Neural progenitor cell (in vitro differentiated cells): ENCODE measurements around the gene MLST8.

ENCODE experiments used
- EZH2 ChIP-seq: fragments of 200-600 bp; sonication (generic); IDR thresholded peaks from 2 replicates; pipeline ENCODE4 v1.6.1; 2017; ENCODE audit warnings: antibody characterized with exemption, mild to moderate bottlenecking, moderate library complexity
- TF ChIP-seq, protein P1 (sequence below): fragments of 200-600 bp; sonication (generic); IDR thresholded peaks from 2 replicates; pipeline ENCODE4 v1.5.1; 2017; ENCODE audit warnings: antibody characterized with exemption, mild to moderate bottlenecking

GRCh38 chr16:2191446-2191706 lies 13.9 kb upstream of the MLST8 start:
- no peak for TF ChIP-seq EZH2
- TF ChIP-seq, protein P1, sequence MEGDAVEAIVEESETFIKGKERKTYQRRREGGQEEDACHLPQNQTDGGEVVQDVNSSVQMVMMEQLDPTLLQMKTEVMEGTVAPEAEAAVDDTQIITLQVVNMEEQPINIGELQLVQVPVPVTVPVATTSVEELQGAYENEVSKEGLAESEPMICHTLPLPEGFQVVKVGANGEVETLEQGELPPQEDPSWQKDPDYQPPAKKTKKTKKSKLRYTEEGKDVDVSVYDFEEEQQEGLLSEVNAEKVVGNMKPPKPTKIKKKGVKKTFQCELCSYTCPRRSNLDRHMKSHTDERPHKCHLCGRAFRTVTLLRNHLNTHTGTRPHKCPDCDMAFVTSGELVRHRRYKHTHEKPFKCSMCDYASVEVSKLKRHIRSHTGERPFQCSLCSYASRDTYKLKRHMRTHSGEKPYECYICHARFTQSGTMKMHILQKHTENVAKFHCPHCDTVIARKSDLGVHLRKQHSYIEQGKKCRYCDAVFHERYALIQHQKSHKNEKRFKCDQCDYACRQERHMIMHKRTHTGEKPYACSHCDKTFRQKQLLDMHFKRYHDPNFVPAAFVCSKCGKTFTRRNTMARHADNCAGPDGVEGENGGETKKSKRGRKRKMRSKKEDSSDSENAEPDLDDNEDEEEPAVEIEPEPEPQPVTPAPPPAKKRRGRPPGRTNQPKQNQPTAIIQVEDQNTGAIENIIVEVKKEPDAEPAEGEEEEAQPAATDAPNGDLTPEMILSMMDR: no peak
